ENCODE data around the gene TSLP.

DNA sequence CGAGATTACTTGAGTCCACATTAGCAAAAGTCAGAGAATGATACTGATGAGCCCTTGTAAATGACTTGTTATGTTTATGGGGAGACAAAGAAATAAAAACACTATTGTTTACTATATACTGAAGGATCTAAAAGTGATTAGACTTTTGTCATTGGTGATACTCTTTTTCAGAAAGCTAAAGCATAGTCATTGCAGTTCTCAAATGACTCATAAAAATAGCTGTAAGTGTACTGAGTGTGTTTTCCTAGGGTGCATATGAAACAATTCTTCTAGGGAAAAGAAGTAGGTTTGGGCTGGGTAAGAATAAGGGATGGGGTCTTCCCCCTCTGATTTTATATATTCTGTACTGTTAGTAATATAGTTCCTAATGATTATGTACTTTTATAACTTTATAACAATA lies 53.3 kb downstream of the TSLP start:
- TF ChIP-seq, protein P1, sequence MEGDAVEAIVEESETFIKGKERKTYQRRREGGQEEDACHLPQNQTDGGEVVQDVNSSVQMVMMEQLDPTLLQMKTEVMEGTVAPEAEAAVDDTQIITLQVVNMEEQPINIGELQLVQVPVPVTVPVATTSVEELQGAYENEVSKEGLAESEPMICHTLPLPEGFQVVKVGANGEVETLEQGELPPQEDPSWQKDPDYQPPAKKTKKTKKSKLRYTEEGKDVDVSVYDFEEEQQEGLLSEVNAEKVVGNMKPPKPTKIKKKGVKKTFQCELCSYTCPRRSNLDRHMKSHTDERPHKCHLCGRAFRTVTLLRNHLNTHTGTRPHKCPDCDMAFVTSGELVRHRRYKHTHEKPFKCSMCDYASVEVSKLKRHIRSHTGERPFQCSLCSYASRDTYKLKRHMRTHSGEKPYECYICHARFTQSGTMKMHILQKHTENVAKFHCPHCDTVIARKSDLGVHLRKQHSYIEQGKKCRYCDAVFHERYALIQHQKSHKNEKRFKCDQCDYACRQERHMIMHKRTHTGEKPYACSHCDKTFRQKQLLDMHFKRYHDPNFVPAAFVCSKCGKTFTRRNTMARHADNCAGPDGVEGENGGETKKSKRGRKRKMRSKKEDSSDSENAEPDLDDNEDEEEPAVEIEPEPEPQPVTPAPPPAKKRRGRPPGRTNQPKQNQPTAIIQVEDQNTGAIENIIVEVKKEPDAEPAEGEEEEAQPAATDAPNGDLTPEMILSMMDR (IDR thresholded peaks at IDR 0.05): no peak
- no peak for TF ChIP-seq POLR2A (IDR thresholded peaks at IDR 0.05)
